Activated naive CD8-positive, alpha-beta T cell treated with anti-CD3 and anti-CD28 coated beads, Interleukin-2, amount 50 U/mL, for 24 hours (primary cell): ENCODE measurements around the gene RAPH1.
"Not testable (repeated sequence)": the region's sequence is repeated elsewhere in the genome, so short reads cannot be mapped to it uniquely, and the experiment has no call there.

ENCODE experiments used
- ATAC-seq: fragments of 150-1000 bp; cut with Tn5 transposase; one replicate; pipeline ENCODE4 v1.10.0; 2021
- DNase-seq: peaks from one replicate; pipeline ENCODE4 v3.0.0; 2021
- H3K27ac Mint-ChIP-seq: one replicate; pipeline ENCODE4 v1.8.0; 2021; ENCODE audit warnings: mild to moderate bottlenecking, mixed read lengths
- H3K27me3 Mint-ChIP-seq: one replicate; pipeline ENCODE4 v1.8.0; 2021; ENCODE audit warnings: mixed read lengths
- H3K36me3 Mint-ChIP-seq: one replicate; pipeline ENCODE4 v1.8.0; 2021; ENCODE audit warnings: low read depth, mixed read lengths
- H3K4me1 Mint-ChIP-seq: one replicate; pipeline ENCODE4 v1.8.0; 2021; ENCODE audit warnings: mixed read lengths
- H3K4me3 Mint-ChIP-seq: one replicate; pipeline ENCODE4 v1.8.0; 2021; ENCODE audit warnings: mild to moderate bottlenecking, moderate library complexity, mixed read lengths
- H3K9me3 Mint-ChIP-seq: one replicate; pipeline ENCODE4 v1.8.0; 2021; ENCODE audit warnings: mixed read lengths

The RAPH1 gene

GRCh38 chr2:203412546-203413331, 122.4 kb downstream of the RAPH1 start:
- H3K4me1 Mint-ChIP-seq: no peaks in the 10 kb centered on the region
- H3K27me3 Mint-ChIP-seq: no peaks in the 10 kb centered on the region
- peaks cover 2% of the 10 kb centered on the region for H3K9me3 Mint-ChIP-seq

GRCh38 chr2:203407496-203407895, 127.6 kb downstream of the RAPH1 start:
- H3K4me1 Mint-ChIP-seq: no peaks in the 10 kb centered on the region
- ATAC-seq (no peak), DNase-seq (no peak)
- H3K9me3 Mint-ChIP-seq: no peaks in the 10 kb centered on the region
- H3K27me3 Mint-ChIP-seq: no peaks in the 10 kb centered on the region
- H3K27ac Mint-ChIP-seq: no peak overlapping the region
- peaks cover 44% of the 10 kb centered on the region for H3K36me3 Mint-ChIP-seq
- no peak overlapping the region for H3K4me3 Mint-ChIP-seq

More at GRCh38 chr2:203412546-203413331, 122.4 kb downstream of the RAPH1 start:
- Mint-ChIP-seq H3K27ac (no peak overlapping the region), H3K36me3 (peaks cover 50% of the 10 kb centered on the region), H3K4me3 (no peak overlapping the region)
- no peak for ATAC-seq
- DNase-seq: no peak

GRCh38 chr2:203404996-203405395, 130.1 kb downstream of the RAPH1 start:
- Mint-ChIP-seq H3K4me3 (no peak overlapping the region), H3K27me3 (no peaks in the 10 kb centered on the region), H3K9me3 (no peaks in the 10 kb centered on the region), H3K4me1 (no peaks in the 10 kb centered on the region), H3K36me3 (peaks cover 36% of the 10 kb centered on the region), H3K27ac (no peak overlapping the region)
- ATAC-seq (no peak), DNase-seq (no peak)

DNA sequence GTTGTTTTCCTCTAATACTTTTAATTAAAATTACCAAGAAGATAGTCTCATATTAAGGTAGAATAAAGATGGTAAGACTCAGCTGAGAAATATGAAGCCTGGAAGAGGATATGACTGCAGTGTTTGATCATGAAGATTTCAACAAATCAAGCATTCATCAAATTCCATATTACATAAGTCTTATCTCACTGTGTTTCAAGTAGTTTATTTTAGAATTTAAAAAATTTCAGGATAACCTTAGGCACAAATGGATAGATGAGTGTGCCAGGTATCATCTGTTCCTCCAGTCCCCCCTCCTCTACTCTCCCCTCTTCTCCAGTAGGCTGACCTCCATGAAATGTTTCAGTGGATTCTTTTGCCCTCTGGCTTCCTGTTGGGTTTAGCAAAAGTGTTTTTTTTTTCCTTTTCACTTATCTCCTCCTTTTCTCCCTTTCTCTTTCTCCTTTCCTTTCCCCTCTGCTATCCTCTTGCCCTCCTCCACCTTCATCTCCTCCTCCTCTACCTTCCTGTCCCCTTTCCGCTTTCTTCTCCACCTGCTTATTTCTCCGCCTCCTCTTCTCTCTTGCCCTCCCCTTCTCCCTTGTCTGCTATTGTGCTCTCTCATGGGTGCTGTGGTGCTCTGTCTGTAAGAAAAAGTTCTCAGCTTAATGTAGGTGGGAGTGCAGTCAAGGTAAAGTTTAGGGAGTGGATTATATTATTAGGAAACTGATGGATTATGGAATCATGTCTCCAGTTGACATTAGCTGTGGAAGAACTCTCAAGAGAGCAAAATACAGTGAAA, 134.1 kb downstream of the RAPH1 start:
- DNase-seq: no peak
- Mint-ChIP-seq H3K4me1 (no peaks in the 10 kb centered on the region), H3K9me3 (no peaks in the 10 kb centered on the region), H3K4me3 (no peak overlapping the region), H3K36me3 (peaks cover 29% of the 10 kb centered on the region), H3K27ac (no peak overlapping the region), H3K27me3 (no peaks in the 10 kb centered on the region)
- no peak for ATAC-seq

DNA sequence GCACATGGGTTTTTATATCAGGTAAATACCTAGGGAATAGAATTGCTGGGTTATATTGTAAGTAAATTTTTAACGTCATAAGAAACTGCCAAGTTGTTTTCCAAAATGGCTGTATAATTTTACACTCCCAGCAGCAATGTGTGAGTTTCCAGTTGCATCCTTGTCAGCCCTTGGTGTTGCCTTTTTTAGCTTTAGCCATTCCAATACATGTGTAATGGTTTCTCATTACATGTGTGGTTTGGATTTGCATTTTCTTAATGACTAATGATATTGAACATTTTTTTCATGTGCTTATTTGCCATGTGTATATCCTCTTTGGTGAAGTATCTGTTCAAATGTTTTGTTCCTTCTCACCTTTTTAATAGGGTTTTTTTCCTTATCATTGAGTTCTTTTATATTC, 136.1 kb downstream of the RAPH1 start:
- H3K9me3 Mint-ChIP-seq: no peaks in the 10 kb centered on the region
- no peak overlapping the region for H3K4me3 Mint-ChIP-seq
- H3K4me1 Mint-ChIP-seq: no peaks in the 10 kb centered on the region
- DNase-seq: no peak
- no peak overlapping the region for H3K27ac Mint-ChIP-seq
- no peaks in the 10 kb centered on the region for H3K27me3 Mint-ChIP-seq
- peaks cover 30% of the 10 kb centered on the region for H3K36me3 Mint-ChIP-seq
- ATAC-seq: no peak

- ATAC-seq: no peak
- Mint-ChIP-seq H3K9me3 (no peaks in the 10 kb centered on the region), H3K4me3 (no peak overlapping the region), H3K36me3 (peaks cover 24% of the 10 kb centered on the region), H3K27ac (no peak overlapping the region), H3K27me3 (no peaks in the 10 kb centered on the region), H3K4me1 (no peaks in the 10 kb centered on the region)
- no peak for DNase-seq
Measured at GRCh38 chr2:203396667-203397066, 138.4 kb downstream of the RAPH1 start.

DNA sequence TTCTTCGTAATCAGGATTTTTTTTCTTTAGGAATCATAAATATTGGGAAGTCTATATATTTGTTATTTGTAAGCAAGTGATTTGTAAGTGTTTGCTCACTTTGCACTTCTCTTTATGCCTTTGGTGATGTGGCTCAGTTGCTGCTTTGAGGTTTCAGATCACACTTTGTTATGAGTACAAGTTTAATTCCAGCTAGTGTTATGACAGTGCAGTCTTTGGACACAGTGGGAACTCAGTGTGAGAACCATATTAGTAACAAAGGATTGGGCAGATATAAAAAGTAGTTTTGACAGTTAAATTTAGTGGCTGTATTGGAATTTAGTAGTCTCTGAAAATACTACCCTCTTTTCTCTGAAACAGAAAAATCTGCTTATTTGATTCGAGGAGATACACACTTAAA, 139.2 kb downstream of the RAPH1 start:
- Mint-ChIP-seq H3K36me3 (peaks cover 24% of the 10 kb centered on the region), H3K4me3 (no peak overlapping the region)

GRCh38 chr2:203394519-203395227, 140.4 kb downstream of the RAPH1 start:
- H3K27me3 Mint-ChIP-seq: no peaks in the 10 kb centered on the region
- H3K36me3 Mint-ChIP-seq: peaks cover 27% of the 10 kb centered on the region
- no peaks in the 10 kb centered on the region for H3K9me3 Mint-ChIP-seq
- H3K27ac Mint-ChIP-seq: no peak overlapping the region
- ATAC-seq (no peak), DNase-seq (no peak)
- no peak overlapping the region for H3K4me3 Mint-ChIP-seq
- no peaks in the 10 kb centered on the region for H3K4me1 Mint-ChIP-seq

More for the DNA sequence above, 139.2 kb downstream of the RAPH1 start:
- Mint-ChIP-seq H3K9me3 (no peaks in the 10 kb centered on the region), H3K27ac (no peak overlapping the region), H3K27me3 (no peaks in the 10 kb centered on the region), H3K4me1 (no peaks in the 10 kb centered on the region)
- DNase-seq (no peak), ATAC-seq (no peak)

GRCh38 chr2:203388153-203388552, 146.9 kb downstream of the RAPH1 start:
- H3K9me3 Mint-ChIP-seq, H3K36me3 Mint-ChIP-seq, H3K4me1 Mint-ChIP-seq, H3K27ac Mint-ChIP-seq, DNase-seq, ATAC-seq, H3K27me3 Mint-ChIP-seq, H3K4me3 Mint-ChIP-seq: not testable (repeated sequence)

GRCh38 chr2:203383038-203383437, 152.1 kb downstream of the RAPH1 start:
- H3K27ac Mint-ChIP-seq: no peak overlapping the region
- no peaks in the 10 kb centered on the region for H3K27me3 Mint-ChIP-seq
- DNase-seq (no peak), ATAC-seq (no peak)
- H3K36me3 Mint-ChIP-seq: peaks cover 10% of the 10 kb centered on the region
- no peaks in the 10 kb centered on the region for H3K9me3 Mint-ChIP-seq
- no peaks in the 10 kb centered on the region for H3K4me1 Mint-ChIP-seq
- H3K4me3 Mint-ChIP-seq: no peak overlapping the region

- no peak overlapping the region for H3K4me3 Mint-ChIP-seq
- H3K36me3 Mint-ChIP-seq: peaks cover 6% of the 10 kb centered on the region
- no peak for ATAC-seq
Measured at GRCh38 chr2:203379156-203379555, 155.9 kb downstream of the RAPH1 start.

GRCh38 chr2:203376173-203376572, 158.9 kb downstream of the RAPH1 start:
- Mint-ChIP-seq H3K27ac (no peak overlapping the region), H3K36me3 (peaks cover 2% of the 10 kb centered on the region), H3K4me3 (no peak overlapping the region), H3K4me1 (no peaks in the 10 kb centered on the region), H3K27me3 (no peaks in the 10 kb centered on the region), H3K9me3 (no peaks in the 10 kb centered on the region)
- ATAC-seq: no peak
- no peak for DNase-seq

More at GRCh38 chr2:203379156-203379555, 155.9 kb downstream of the RAPH1 start:
- no peaks in the 10 kb centered on the region for H3K9me3 Mint-ChIP-seq
- no peak for DNase-seq
- H3K27ac Mint-ChIP-seq: no peak overlapping the region
- no peaks in the 10 kb centered on the region for H3K27me3 Mint-ChIP-seq
- no peaks in the 10 kb centered on the region for H3K4me1 Mint-ChIP-seq

- H3K27me3 Mint-ChIP-seq, H3K4me1 Mint-ChIP-seq, H3K4me3 Mint-ChIP-seq, DNase-seq, H3K27ac Mint-ChIP-seq, H3K36me3 Mint-ChIP-seq, ATAC-seq, H3K9me3 Mint-ChIP-seq: not testable (repeated sequence)
Measured at GRCh38 chr2:203372706-203373105, 162.4 kb downstream of the RAPH1 start.

GRCh38 chr2:203366639-203367466, 168.2 kb downstream of the RAPH1 start:
- H3K36me3 Mint-ChIP-seq: peaks cover 13% of the 10 kb centered on the region
- no peak overlapping the region for H3K4me3 Mint-ChIP-seq
- H3K9me3 Mint-ChIP-seq: no peaks in the 10 kb centered on the region
- no peak overlapping the region for H3K27ac Mint-ChIP-seq
- H3K27me3 Mint-ChIP-seq: no peaks in the 10 kb centered on the region
- no peaks in the 10 kb centered on the region for H3K4me1 Mint-ChIP-seq
- ATAC-seq: no peak
- DNase-seq: no peak
